HepG2 (cell line): ENCODE results near the gene KRTAP5-1.

ENCODE experiments used
- ATF1 ChIP-seq: IDR thresholded peaks from 2 replicates; pipeline ENCODE4 v1.6.1; 2016; ENCODE audit warnings: mild to moderate bottlenecking, control low read depth
- FOXM1 ChIP-seq: sonication (generic); formaldehyde crosslinking; IDR thresholded peaks from 2 replicates; pipeline ENCODE4 v1.5.0; 2020; ENCODE audit warnings: missing genetic modification reagents
- GTF3A ChIP-seq: sonication (generic); formaldehyde crosslinking; conservative IDR thresholded peaks from 2 replicates; pipeline ENCODE4 v1.4.0; 2020; ENCODE audit warnings: mild to moderate bottlenecking, missing genetic modification reagents
- JUN ChIP-seq: sonication (generic); formaldehyde crosslinking; IDR thresholded peaks from 2 replicates; pipeline ENCODE4 v1.4.0; 2020; ENCODE audit warnings: mild to moderate bottlenecking, missing genetic modification reagents
- KLF6 ChIP-seq: IDR thresholded peaks from 2 replicates; pipeline ENCODE4 v1.8.0; 2016; ENCODE audit warnings: missing biosample characterization, missing genetic modification reagents
- PCBP1 ChIP-seq: fragments of 200-400 bp; formaldehyde crosslinking; IDR thresholded peaks from 2 replicates; pipeline ENCODE4 v1.6.1; 2017; ENCODE audit warnings: mild to moderate bottlenecking, low read depth, low read length, borderline replicate concordance
- SMC3 ChIP-seq: IDR thresholded peaks from 2 replicates; pipeline ENCODE4 v1.6.1; 2011; ENCODE audit warnings: low read length, improper control_type of control experiment
- SRF ChIP-seq: IDR thresholded peaks from 2 replicates; pipeline ENCODE4 v1.6.1; 2011; ENCODE audit warnings: mild to moderate bottlenecking, low read depth, low read length, moderate library complexity
- YY1 ChIP-seq: IDR thresholded peaks from 2 replicates; pipeline ENCODE4 v1.6.1; 2011; ENCODE audit warnings: low read length, low read depth, moderate library complexity, mild to moderate bottlenecking; ENCODE audit not compliant: insufficient read depth, insufficient replicate concordance
- ZBTB38 ChIP-seq: sonication (generic); formaldehyde crosslinking; IDR thresholded peaks from 2 replicates; pipeline ENCODE4 v1.5.1; 2020; ENCODE audit warnings: mild to moderate bottlenecking, missing genetic modification reagents
- ZNF432 ChIP-seq: sonication (generic); formaldehyde crosslinking; IDR thresholded peaks from 2 replicates; pipeline ENCODE4 v1.5.0; 2020; ENCODE audit warnings: missing genetic modification reagents, mild to moderate bottlenecking, borderline replicate concordance
- TF ChIP-seq, protein P1 (sequence below): IDR thresholded peaks from 2 replicates; pipeline ENCODE4 v1.6.1; 2012; ENCODE audit warnings: inconsistent platforms
- TF ChIP-seq, protein P2 (sequence below): sonication (generic); formaldehyde crosslinking; IDR thresholded peaks from 2 replicates; pipeline ENCODE4 v1.8.1; 2022; ENCODE audit warnings: low read depth, mild to moderate bottlenecking, missing genetic modification reagents
- TF ChIP-seq, protein P3 (sequence below): sonication (generic); formaldehyde crosslinking; IDR thresholded peaks from 2 replicates; pipeline ENCODE4 v1.5.0; 2020; ENCODE audit warnings: mild to moderate bottlenecking, missing genetic modification reagents, moderate library complexity

DNA sequence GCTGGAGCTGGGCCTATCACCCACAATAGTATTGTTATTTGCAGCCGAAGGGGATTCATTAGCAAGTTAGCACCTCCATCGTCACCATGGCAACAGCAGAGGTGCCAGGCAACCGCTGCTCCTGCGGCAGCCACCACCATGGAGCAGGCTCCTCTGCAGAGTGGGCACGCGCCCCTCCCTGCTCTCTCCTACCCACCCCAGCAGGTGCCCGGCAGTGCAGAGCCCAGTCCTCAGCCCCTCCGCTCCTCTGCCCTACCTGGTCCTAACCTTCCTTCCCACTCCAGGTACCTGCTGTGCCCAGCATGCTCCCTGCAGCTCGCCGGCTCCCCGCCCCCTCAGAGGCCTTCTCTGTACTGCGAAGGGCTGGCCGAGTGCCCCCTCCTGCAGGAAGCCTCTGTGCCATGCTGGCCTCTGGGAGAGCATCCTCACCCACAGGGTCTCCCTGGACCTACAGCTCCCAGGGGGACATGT, 16.6 kb downstream of the KRTAP5-1 start:
- TF ChIP-seq ATF1 (no peak), SRF (no peak), FOXM1 (CRISPR knock-in tag) (no peak), YY1 (no peak), SMC3 (no peak), ZNF432 (no peak), KLF6 (CRISPR knock-in tag) (no peak), PCBP1 (no peak), JUN (CRISPR knock-in tag) (no peak), ZBTB38 (CRISPR knock-in tag) (no peak), GTF3A (CRISPR knock-in tag) (no peak)
- TF ChIP-seq, protein P1, sequence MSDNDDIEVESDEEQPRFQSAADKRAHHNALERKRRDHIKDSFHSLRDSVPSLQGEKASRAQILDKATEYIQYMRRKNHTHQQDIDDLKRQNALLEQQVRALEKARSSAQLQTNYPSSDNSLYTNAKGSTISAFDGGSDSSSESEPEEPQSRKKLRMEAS, result no peak
- TF ChIP-seq, protein P2, sequence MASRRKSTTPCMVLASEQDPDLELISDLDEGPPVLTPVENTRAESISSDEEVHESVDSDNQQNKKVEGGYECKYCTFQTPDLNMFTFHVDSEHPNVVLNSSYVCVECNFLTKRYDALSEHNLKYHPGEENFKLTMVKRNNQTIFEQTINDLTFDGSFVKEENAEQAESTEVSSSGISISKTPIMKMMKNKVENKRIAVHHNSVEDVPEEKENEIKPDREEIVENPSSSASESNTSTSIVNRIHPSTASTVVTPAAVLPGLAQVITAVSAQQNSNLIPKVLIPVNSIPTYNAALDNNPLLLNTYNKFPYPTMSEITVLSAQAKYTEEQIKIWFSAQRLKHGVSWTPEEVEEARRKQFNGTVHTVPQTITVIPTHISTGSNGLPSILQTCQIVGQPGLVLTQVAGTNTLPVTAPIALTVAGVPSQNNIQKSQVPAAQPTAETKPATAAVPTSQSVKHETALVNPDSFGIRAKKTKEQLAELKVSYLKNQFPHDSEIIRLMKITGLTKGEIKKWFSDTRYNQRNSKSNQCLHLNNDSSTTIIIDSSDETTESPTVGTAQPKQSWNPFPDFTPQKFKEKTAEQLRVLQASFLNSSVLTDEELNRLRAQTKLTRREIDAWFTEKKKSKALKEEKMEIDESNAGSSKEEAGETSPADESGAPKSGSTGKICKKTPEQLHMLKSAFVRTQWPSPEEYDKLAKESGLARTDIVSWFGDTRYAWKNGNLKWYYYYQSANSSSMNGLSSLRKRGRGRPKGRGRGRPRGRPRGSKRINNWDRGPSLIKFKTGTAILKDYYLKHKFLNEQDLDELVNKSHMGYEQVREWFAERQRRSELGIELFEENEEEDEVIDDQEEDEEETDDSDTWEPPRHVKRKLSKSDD, result no peak
- TF ChIP-seq, protein P3, sequence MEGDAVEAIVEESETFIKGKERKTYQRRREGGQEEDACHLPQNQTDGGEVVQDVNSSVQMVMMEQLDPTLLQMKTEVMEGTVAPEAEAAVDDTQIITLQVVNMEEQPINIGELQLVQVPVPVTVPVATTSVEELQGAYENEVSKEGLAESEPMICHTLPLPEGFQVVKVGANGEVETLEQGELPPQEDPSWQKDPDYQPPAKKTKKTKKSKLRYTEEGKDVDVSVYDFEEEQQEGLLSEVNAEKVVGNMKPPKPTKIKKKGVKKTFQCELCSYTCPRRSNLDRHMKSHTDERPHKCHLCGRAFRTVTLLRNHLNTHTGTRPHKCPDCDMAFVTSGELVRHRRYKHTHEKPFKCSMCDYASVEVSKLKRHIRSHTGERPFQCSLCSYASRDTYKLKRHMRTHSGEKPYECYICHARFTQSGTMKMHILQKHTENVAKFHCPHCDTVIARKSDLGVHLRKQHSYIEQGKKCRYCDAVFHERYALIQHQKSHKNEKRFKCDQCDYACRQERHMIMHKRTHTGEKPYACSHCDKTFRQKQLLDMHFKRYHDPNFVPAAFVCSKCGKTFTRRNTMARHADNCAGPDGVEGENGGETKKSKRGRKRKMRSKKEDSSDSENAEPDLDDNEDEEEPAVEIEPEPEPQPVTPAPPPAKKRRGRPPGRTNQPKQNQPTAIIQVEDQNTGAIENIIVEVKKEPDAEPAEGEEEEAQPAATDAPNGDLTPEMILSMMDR, result no peak
